CD14-positive monocyte (primary cell): ENCODE results near the gene TBX18. TPM values are rescaled to one million over a fixed set of nuclear protein-coding genes. Genes with fewer than 3 reads are reported as not detected.

ENCODE experiments used
- DNase-seq, 3 donors: peaks; one replicate each; pipeline ENCODE4 v3.0.0-alpha.2; 2011 to 2022
- H2AFZ ChIP-seq: 2 replicates; pipeline ENCODE4 v1.6.0; 2012; ENCODE audit warnings: mild to moderate bottlenecking, low read depth, low read length, inconsistent platforms; ENCODE audit not compliant: insufficient read depth, poor library complexity, severe bottlenecking
- H3K27ac ChIP-seq, 2 donors: 1 replicate in 1 of 2; 2 replicates in 1 of 2; pipeline ENCODE4 v1.5.1; 2012 to 2013; ENCODE audit warnings: low read length in 2 of 2, control low read depth in 1 of 2, inconsistent platforms in 1 of 2, low read depth in 1 of 2, mild to moderate bottlenecking in 1 of 2
- H3K27me3 ChIP-seq, 2 donors: one replicate each; pipeline versions ENCODE4 v1.6.0 to v1.6.1; 2011 to 2013; ENCODE audit warnings: low read length in 2 of 2; ENCODE audit not compliant: control insufficient read depth in 2 of 2, insufficient read depth in 2 of 2
- H3K36me3 ChIP-seq, 2 donors: replicated peaks in 1 of 2; 1 replicate in 1 of 2; 2 replicates in 1 of 2; pipeline versions ENCODE4 v1.5.1 to v1.6.1; 2012 to 2013; ENCODE audit warnings: low read length in 2 of 2, control low read depth in 1 of 2, inconsistent platforms in 1 of 2, mild to moderate bottlenecking in 1 of 2; ENCODE audit not compliant: insufficient read depth in 2 of 2, control insufficient read depth in 1 of 2
- H3K4me1 ChIP-seq, 2 donors: 1 replicate in 1 of 2; 2 replicates in 1 of 2; pipeline versions ENCODE4 v1.5.1 to v1.6.1; 2012 to 2013; ENCODE audit warnings: low read length in 2 of 2, control low read depth in 1 of 2, inconsistent platforms in 1 of 2, mild to moderate bottlenecking in 1 of 2, moderate library complexity in 1 of 2; ENCODE audit not compliant: insufficient read depth in 2 of 2, control insufficient read depth in 1 of 2
- H3K4me2 ChIP-seq: replicated peaks from 2 replicates; pipeline ENCODE3; 2012; ENCODE audit warnings: low read length, moderate library complexity, mild to moderate bottlenecking; ENCODE audit not compliant: poor library complexity, severe bottlenecking; ENCODE audit errors: extremely low read depth
- H3K4me3 ChIP-seq, 3 experiments: fragments of 200-600 bp in 1 of 3; sonication (generic) in 1 of 3; replicated peaks in 1 of 3; 1 replicate in 2 of 3; 2 replicates in 1 of 3; pipeline ENCODE4 v1.5.1; 2011 to 2013; ENCODE audit warnings: low read length in 3 of 3, mild to moderate bottlenecking in 3 of 3, control low read depth in 2 of 3, low read depth in 2 of 3, inconsistent platforms in 1 of 3, moderate library complexity in 1 of 3
- H3K79me2 ChIP-seq: 2 replicates; pipeline ENCODE4 v1.6.0; 2012; ENCODE audit warnings: mild to moderate bottlenecking, control low read depth, inconsistent platforms, low read length, moderate library complexity; ENCODE audit not compliant: insufficient read depth
- H3K9ac ChIP-seq: 2 replicates; pipeline ENCODE4 v1.6.0; 2017; ENCODE audit warnings: low read length, mild to moderate bottlenecking; ENCODE audit not compliant: insufficient read depth, poor library complexity, severe bottlenecking
- H3K9me3 ChIP-seq, 2 donors: replicated peaks in 1 of 2; 1 replicate in 1 of 2; 2 replicates in 1 of 2; pipeline versions ENCODE4 v1.5.1 to v1.6.1; 2012 to 2013; ENCODE audit warnings: low read length in 2 of 2, control low read depth in 1 of 2; ENCODE audit not compliant: control insufficient read depth in 1 of 2, insufficient read depth in 1 of 2
- H4K20me1 ChIP-seq: 2 replicates; pipeline ENCODE4 v1.6.0; 2012; ENCODE audit warnings: mild to moderate bottlenecking, low read length, control low read depth, moderate library complexity; ENCODE audit not compliant: insufficient read depth
- H3K27ac Mint-ChIP-seq, 7 donors: one replicate each; pipeline ENCODE4 v1.8.0; 2020; ENCODE audit warnings: mild to moderate bottlenecking in 7 of 7, mixed read lengths in 7 of 7, moderate library complexity in 6 of 7, inconsistent platforms in 2 of 7
- H3K27me3 Mint-ChIP-seq, 3 donors: one replicate each; pipeline ENCODE4 v1.8.0; 2021 to 2022; ENCODE audit warnings: low read depth in 3 of 3, mild to moderate bottlenecking in 3 of 3, mixed read lengths in 3 of 3, moderate library complexity in 3 of 3, inconsistent platforms in 1 of 3
- H3K36me3 Mint-ChIP-seq, 2 donors: one replicate each; pipeline ENCODE4 v1.8.0; 2020; ENCODE audit warnings: mixed read lengths in 2 of 2, inconsistent platforms in 1 of 2, mild to moderate bottlenecking in 1 of 2
- H3K4me1 Mint-ChIP-seq: one replicate; pipeline ENCODE4 v1.8.0; 2020; ENCODE audit warnings: mild to moderate bottlenecking, mixed read lengths
- H3K4me3 Mint-ChIP-seq, 2 donors: one replicate each; pipeline ENCODE4 v1.8.0; 2020; ENCODE audit warnings: mild to moderate bottlenecking in 2 of 2, mixed read lengths in 2 of 2, moderate library complexity in 1 of 2
- H3K9me3 Mint-ChIP-seq, 7 donors: one replicate each; pipeline ENCODE4 v1.8.0; 2020 to 2022; ENCODE audit warnings: mixed read lengths in 7 of 7, mild to moderate bottlenecking in 6 of 7, moderate library complexity in 6 of 7, inconsistent platforms in 2 of 7
- CTCF ChIP-seq: fragments of 200-600 bp; IDR thresholded peaks from one replicate; pipeline ENCODE4 v1.8.0; 2022; ENCODE audit warnings: antibody characterized with exemption, mild to moderate bottlenecking
- WGBS: methylation state at CpG from one replicate; pipeline ENCODE4 v1.1.5; 2013; ENCODE audit warnings: missing lambda C conversion rate; ENCODE audit not compliant: insufficient coverage; 5-methylcytosine and 5-hydroxymethylcytosine counted together
- intact Hi-C, 2 donors: fragments of 100-400 bp; cut with micrococcal nuclease; formaldehyde crosslinking; loops; one replicate each; pipeline versions ENCODE4 v1.15.0 to v1.15.1; 2023
- polyA plus RNA-seq, 3 donors: library from polyadenylated mRNA; depleted of rRNA in 1 of 3; unstranded in 2 of 3; stranded (reverse) in 1 of 3; fragments of 300-500 nt in 2 of 3; fragments of >200 nt in 1 of 3; fragmentation: Illumina TruSeq in 2 of 3; gene quantifications; 1 replicate in 2 of 3; 2 replicates in 1 of 3; pipeline ENCODE4 v1.2.3, GENCODE V29; 2012 to 2021

Gene TBX18
- polyA plus RNA-seq, 3 donors = 0.01 TPM; not detected in 2

- no peak for DNase-seq
- H3K36me3 ChIP-seq = no peaks in the 10 kb centered on the region
- H3K4me3 Mint-ChIP-seq = no peak overlapping the region
- H3K27me3 Mint-ChIP-seq = peaks cover 0 to 2% (median 1%) of the 10 kb centered on the region in 3 donors
- no peak for TF ChIP-seq CTCF
- H4K20me1 ChIP-seq = no peaks in the 10 kb centered on the region
- H3K4me1 Mint-ChIP-seq = no peaks in the 10 kb centered on the region
- no peaks in the 10 kb centered on the region for H3K27me3 ChIP-seq
- intact Hi-C loops = no loop called here
- H2AFZ ChIP-seq = no peak overlapping the region
- no peak overlapping the region for H3K27ac Mint-ChIP-seq
- no peaks in the 10 kb centered on the region for H3K4me1 ChIP-seq
- H3K79me2 ChIP-seq = no peaks in the 10 kb centered on the region
- H3K27ac ChIP-seq = no peak overlapping the region
- H3K36me3 Mint-ChIP-seq = no peaks in the 10 kb centered on the region
- H3K9ac ChIP-seq = no peak overlapping the region
- peaks cover 0 to 2% (median 0%) of the 10 kb centered on the region in 7 donors for H3K9me3 Mint-ChIP-seq
- no peaks in the 10 kb centered on the region for H3K9me3 ChIP-seq
- H3K4me2 ChIP-seq = no peak overlapping the region
- no peak overlapping the region for H3K4me3 ChIP-seq
- WGBS = 100% methylated on average over 1 of the region's 2 CpGs
These were observed 93.2 kb downstream of the TBX18 start for GRCh38 chr6:84671183-84671582.

- Histone ChIP-seq H3K9me3 (no peaks in the 10 kb centered on the region), H3K4me1 (no peaks in the 10 kb centered on the region), H3K9ac (no peak overlapping the region), H3K36me3 (no peaks in the 10 kb centered on the region), H3K27me3 (no peaks in the 10 kb centered on the region), H3K4me2 (no peak overlapping the region), H2AFZ (no peak overlapping the region), H3K79me2 (no peaks in the 10 kb centered on the region), H3K4me3 (no peak overlapping the region), H4K20me1 (no peaks in the 10 kb centered on the region), H3K27ac (no peak overlapping the region)
- no peak overlapping the region for H3K4me3 Mint-ChIP-seq
- 100% methylated on average over 2 of the region's 3 CpGs for WGBS
- DNase-seq = no peak
- H3K36me3 Mint-ChIP-seq = no peaks in the 10 kb centered on the region
- H3K4me1 Mint-ChIP-seq = no peaks in the 10 kb centered on the region
- TF ChIP-seq CTCF = no peak
- H3K27me3 Mint-ChIP-seq = peaks cover 0 to 2% (median 0%) of the 10 kb centered on the region in 3 donors
- intact Hi-C loops = no loop called here
- H3K9me3 Mint-ChIP-seq = peaks cover 0 to 2% (median 0%) of the 10 kb centered on the region in 7 donors
- H3K27ac Mint-ChIP-seq = no peak overlapping the region
These were observed 94.5 kb downstream of the TBX18 start for GRCh38 chr6:84669945-84670344.
